Heart left ventricle (tissue), 13 donors: ENCODE results near the gene RSU1.

Experiments
- POLR2A ChIP-seq, 2 donors: fragments of 450-650 bp; IDR thresholded peaks; one replicate each; pipeline ENCODE4 v1.6.1; 2017; ENCODE audit warnings: antibody characterized with exemption in 2 of 2, mild to moderate bottlenecking in 2 of 2, moderate library complexity in 2 of 2
- TF ChIP-seq, protein P1 (sequence below), 12 donors: fragments of 200-600 bp; sonication (generic) in 4 of 12; IDR thresholded peaks; one replicate each; pipeline versions ENCODE4 v1.5.0 to v1.8.0; 2018 to 2022; ENCODE audit warnings: antibody characterized with exemption in 12 of 12, mild to moderate bottlenecking in 5 of 12
- donor health status: ischemic (EF 13 %, LVEDD 7.1; RV severe dilation, severe dysfunction).
- donor health status: DM: no; HTN: yes; CAD: no.
- donor health status: DM: no; HTN: no; CAD: no.
- donor health status: ischemic (EF 25% LVEDD 6.9; RV normal size, moderate dysfunction).
- donor health status: ischemic (EF 25% LVEDD 5.7; RV mildly dilated, moderate dysfunction).
- donor health status: ischemic (EF 35%, LVEDD 5.7; RV mildly dilated, moderate dysfunction).
- donor health status: nonischemic (EF 11% LVEDD 7.7; RV severe dilation, severe dysfunction).
- donor health status: DM: yes; HTN: yes; CAD: no.
- donor health status: PGD.
- donor health status: ischemic (EF 29% LVEDD 5.4; RV normal size, mild dysfunction).
- donor health status: nonischemic (EF 23%, LVEDD 6.1; RV moderate dilation, normal function).

GRCh38 chr10:16848562-16849154 is 31.4 kb upstream of the RSU1 start:
- no peak for TF ChIP-seq POLR2A (IDR thresholded peaks at IDR 0.05)
- TF ChIP-seq, protein P1, sequence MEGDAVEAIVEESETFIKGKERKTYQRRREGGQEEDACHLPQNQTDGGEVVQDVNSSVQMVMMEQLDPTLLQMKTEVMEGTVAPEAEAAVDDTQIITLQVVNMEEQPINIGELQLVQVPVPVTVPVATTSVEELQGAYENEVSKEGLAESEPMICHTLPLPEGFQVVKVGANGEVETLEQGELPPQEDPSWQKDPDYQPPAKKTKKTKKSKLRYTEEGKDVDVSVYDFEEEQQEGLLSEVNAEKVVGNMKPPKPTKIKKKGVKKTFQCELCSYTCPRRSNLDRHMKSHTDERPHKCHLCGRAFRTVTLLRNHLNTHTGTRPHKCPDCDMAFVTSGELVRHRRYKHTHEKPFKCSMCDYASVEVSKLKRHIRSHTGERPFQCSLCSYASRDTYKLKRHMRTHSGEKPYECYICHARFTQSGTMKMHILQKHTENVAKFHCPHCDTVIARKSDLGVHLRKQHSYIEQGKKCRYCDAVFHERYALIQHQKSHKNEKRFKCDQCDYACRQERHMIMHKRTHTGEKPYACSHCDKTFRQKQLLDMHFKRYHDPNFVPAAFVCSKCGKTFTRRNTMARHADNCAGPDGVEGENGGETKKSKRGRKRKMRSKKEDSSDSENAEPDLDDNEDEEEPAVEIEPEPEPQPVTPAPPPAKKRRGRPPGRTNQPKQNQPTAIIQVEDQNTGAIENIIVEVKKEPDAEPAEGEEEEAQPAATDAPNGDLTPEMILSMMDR (IDR thresholded peaks at IDR 0.05): no peak
